Peyer's patch (tissue), 4 donors: Measurements from ENCODE around the gene MRPL50. TPM values are rescaled to one million over a fixed set of nuclear protein-coding genes. Genes with fewer than 3 reads are reported as not detected.

ENCODE experiments used
- DNase-seq, 3 donors: peaks; one replicate each; pipeline ENCODE4 v3.0.0-alpha.2; 2017 to 2019
- H3K27ac ChIP-seq, 4 donors: fragments of 200-600 bp; sonication (generic); one replicate each; pipeline ENCODE4 v1.5.1; 2016 to 2019
- H3K27me3 ChIP-seq, 2 donors: fragments of 200-600 bp; sonication (generic); one replicate each; pipeline ENCODE4 v1.5.1; 2019
- H3K36me3 ChIP-seq, 3 donors: fragments of 200-600 bp; sonication (generic); one replicate each; pipeline ENCODE4 v1.5.1; 2016 to 2019
- H3K4me1 ChIP-seq, 4 donors: fragments of 200-600 bp; sonication (generic); one replicate each; pipeline ENCODE4 v1.5.1; 2016 to 2019
- H3K4me3 ChIP-seq, 4 donors: fragments of 200-600 bp; sonication (generic); 1 replicate in 3 of 4; 2 replicates in 1 of 4; pipeline ENCODE4 v1.5.1; 2016 to 2019; ENCODE audit warnings: mild to moderate bottlenecking in 1 of 4
- H3K9me3 ChIP-seq, 4 donors: fragments of 200-600 bp; sonication (generic); one replicate each; pipeline ENCODE4 v1.5.1; 2016 to 2019; ENCODE audit warnings: mild to moderate bottlenecking in 1 of 4
- CTCF ChIP-seq, 6 experiments: fragments of 450-650 bp in 4 of 6; fragments of 200-600 bp in 2 of 6; sonication (generic) in 1 of 6; IDR thresholded peaks; one replicate each; pipeline ENCODE4 v1.5.1; 2017 to 2019; ENCODE audit warnings: antibody characterized with exemption in 6 of 6, mild to moderate bottlenecking in 3 of 6, moderate library complexity in 1 of 6
- POLR2A ChIP-seq, 2 donors: fragments of 450-650 bp; IDR thresholded peaks; one replicate each; pipeline ENCODE4 v1.5.1; 2017; ENCODE audit warnings: antibody characterized with exemption in 2 of 2, mild to moderate bottlenecking in 2 of 2, moderate library complexity in 2 of 2
- total RNA-seq, 4 donors: library from RNA; depleted of rRNA; stranded (reverse); fragments of >200 nt; gene quantifications; one replicate each; pipeline ENCODE4 v1.1.0, GENCODE V29; 2016

Gene MRPL50
- total RNA-seq, 4 donors from 2014 or later, result 5.3 to 10.7 (median 8.9) TPM

- no peak for DNase-seq
- no peaks in the 10 kb centered on the region for H3K36me3 ChIP-seq
- no peak overlapping the region for H3K27ac ChIP-seq
- TF ChIP-seq CTCF (IDR thresholded peaks at IDR 0.05), result no peak
- no peak for TF ChIP-seq POLR2A (IDR thresholded peaks at IDR 0.05)
- H3K4me3 ChIP-seq, result no peak overlapping the region
- no peaks in the 10 kb centered on the region for H3K9me3 ChIP-seq
- no peaks in the 10 kb centered on the region for H3K27me3 ChIP-seq
- H3K4me1 ChIP-seq, result no peaks in the 10 kb centered on the region
These were observed 29.1 kb downstream of the MRPL50 start for GRCh38 chr9:101369286-101369685.

GRCh38 chr9:101367323-101367722 is 31.1 kb downstream of the MRPL50 start:
- H3K9me3 ChIP-seq, result no peaks in the 10 kb centered on the region
- no peak for TF ChIP-seq CTCF (IDR thresholded peaks at IDR 0.05)
- no peak for TF ChIP-seq POLR2A (IDR thresholded peaks at IDR 0.05)
- no peaks in the 10 kb centered on the region for H3K27me3 ChIP-seq
- no peak for DNase-seq
- H3K27ac ChIP-seq, result no peak overlapping the region
- H3K36me3 ChIP-seq, result no peaks in the 10 kb centered on the region
- no peaks in the 10 kb centered on the region for H3K4me1 ChIP-seq
- no peak overlapping the region for H3K4me3 ChIP-seq

- no peak overlapping the region for H3K4me3 ChIP-seq
- no peaks in the 10 kb centered on the region for H3K36me3 ChIP-seq
- TF ChIP-seq POLR2A (IDR thresholded peaks at IDR 0.05) (no peak), CTCF (IDR thresholded peaks at IDR 0.05) (no peak)
- H3K27me3 ChIP-seq, result no peaks in the 10 kb centered on the region
- H3K27ac ChIP-seq, result no peak overlapping the region
- DNase-seq, result no peak
- H3K4me1 ChIP-seq, result no peaks in the 10 kb centered on the region
- no peaks in the 10 kb centered on the region for H3K9me3 ChIP-seq
These were observed 32.2 kb downstream of the MRPL50 start for GRCh38 chr9:101366038-101366756.

- Histone ChIP-seq H3K36me3 (no peaks in the 10 kb centered on the region), H3K4me3 (no peak overlapping the region), H3K9me3 (no peaks in the 10 kb centered on the region), H3K27me3 (no peaks in the 10 kb centered on the region), H3K4me1 (no peaks in the 10 kb centered on the region), H3K27ac (no peak overlapping the region)
- DNase-seq, result no peak
- TF ChIP-seq CTCF (IDR thresholded peaks at IDR 0.05) (no peak), POLR2A (IDR thresholded peaks at IDR 0.05) (no peak)
These were observed 33.2 kb downstream of the MRPL50 start for GRCh38 chr9:101365181-101365580.

GRCh38 chr9:101362450-101362849 is 36.0 kb downstream of the MRPL50 start:
- H3K9me3 ChIP-seq, result no peaks in the 10 kb centered on the region
- no peaks in the 10 kb centered on the region for H3K27me3 ChIP-seq
- no peak overlapping the region for H3K4me3 ChIP-seq
- TF ChIP-seq POLR2A (IDR thresholded peaks at IDR 0.05) (no peak), CTCF (IDR thresholded peaks at IDR 0.05) (no peak)
- H3K4me1 ChIP-seq, result no peaks in the 10 kb centered on the region
- no peak for DNase-seq
- no peak overlapping the region for H3K27ac ChIP-seq
- H3K36me3 ChIP-seq, result no peaks in the 10 kb centered on the region
